Stomach (tissue), 9 donors: ENCODE results near the gene AMER3. TPM values are rescaled to one million over a fixed set of nuclear protein-coding genes. Genes with fewer than 3 reads are reported as not detected.
A peak's percentile ranks its signal among the peaks of the same experiment; 100 is the strongest.

Experiments
- DNase-seq, 2 donors: peaks; one replicate each; pipeline versions ENCODE4 v3.0.0 to v3.0.0-alpha.2; 2013 to 2019
- H3K27ac ChIP-seq, 5 donors: fragments of 200-600 bp in 4 of 5; sonication (generic) in 4 of 5; one replicate each; pipeline ENCODE4 v1.5.1; 2013 to 2019; ENCODE audit warnings: mild to moderate bottlenecking in 1 of 5, moderate library complexity in 1 of 5
- H3K27me3 ChIP-seq, 3 donors: fragments of 200-600 bp; sonication (generic); one replicate each; pipeline ENCODE4 v1.5.1; 2017 to 2019; ENCODE audit warnings: mixed run types in 1 of 3
- H3K36me3 ChIP-seq, 4 donors: fragments of 200-600 bp; sonication (generic); 1 replicate in 3 of 4; 2 replicates in 1 of 4; pipeline ENCODE4 v1.5.1; 2016 to 2019
- H3K4me1 ChIP-seq, 4 donors: fragments of 200-600 bp; sonication (generic); one replicate each; pipeline ENCODE4 v1.5.1; 2016 to 2019
- H3K4me3 ChIP-seq, 4 donors: fragments of 200-600 bp; sonication (generic) in 3 of 4; one replicate each; pipeline ENCODE4 v1.5.1; 2016 to 2019; ENCODE audit warnings: mild to moderate bottlenecking in 1 of 4
- H3K9me3 ChIP-seq, 4 donors: fragments of 200-600 bp; sonication (generic); one replicate each; pipeline ENCODE4 v1.5.1; 2016 to 2019
- CTCF ChIP-seq, 7 experiments: fragments of 450-650 bp in 4 of 7; fragments of 200-600 bp in 3 of 7; sonication (generic) in 3 of 7; IDR thresholded peaks; one replicate each; pipeline ENCODE4 v1.5.1; 2016 to 2019; ENCODE audit warnings: antibody characterized with exemption in 7 of 7, control low read depth in 2 of 7, mild to moderate bottlenecking in 1 of 7
- EP300 ChIP-seq: sonication (generic); formaldehyde crosslinking; IDR thresholded peaks from one replicate; pipeline ENCODE4 v1.6.1; 2017; ENCODE audit warnings: antibody characterized with exemption
- POLR2A ChIP-seq, 4 donors: fragments of 450-650 bp; IDR thresholded peaks; one replicate each; pipeline ENCODE4 v1.6.1; 2016; ENCODE audit warnings: antibody characterized with exemption in 4 of 4, control low read depth in 2 of 4, mild to moderate bottlenecking in 1 of 4, moderate library complexity in 1 of 4
- POLR2AphosphoS5 ChIP-seq, 3 donors: sonication (generic); formaldehyde crosslinking; IDR thresholded peaks; one replicate each; pipeline ENCODE4 v1.6.1; 2016; ENCODE audit warnings: antibody characterized with exemption in 3 of 3
- WGBS, 5 donors: extraction: QIAGEN DNeasy Blood & Tissue Kit in 3 of 5; methylation state at CpG; one replicate each; pipeline versions ENCODE4 v1.1.5 to v1.1.7; 2013 to 2018; 5-methylcytosine and 5-hydroxymethylcytosine counted together
- intact Hi-C: fragments of 100-400 bp; cut with DNase I; formaldehyde crosslinking; loops from one replicate; pipeline ENCODE4 v1.15.1; 2023; ENCODE audit warnings: low total_unique reads
- polyA plus RNA-seq, 3 donors: library from polyadenylated mRNA; stranded (reverse); fragments of 200-250 nt; gene quantifications; one replicate each; pipeline ENCODE4 v1.2.3, GENCODE V29; 2013
- total RNA-seq, 5 donors: library from RNA; depleted of rRNA; stranded (reverse); fragments of >200 nt; gene quantifications; one replicate each; pipeline versions ENCODE4 v1.1.0 to v1.2.3, GENCODE V29; 2014 to 2016
- donor health status: healthy with polysubstance abuse.
- donor health status: Bipolar disorder and iron deficiency.
- donor health status: healthy.

Gene AMER3
- total and polyA plus RNA-seq, 8 donors, result 0.08 to 0.61 (median 0.50) TPM; not detected in 2

- Histone ChIP-seq H3K27ac (no peak overlapping the region), H3K27me3 (peaks cover 0 to 11% (median 2%) of the 10 kb centered on the region in 3 donors), H3K4me3 (no peak overlapping the region), H3K4me1 (no peaks in the 10 kb centered on the region), H3K36me3 (no peaks in the 10 kb centered on the region), H3K9me3 (no peaks in the 10 kb centered on the region)
- intact Hi-C loops, result no loop called here
- TF ChIP-seq EP300, result no peak
- no peak for TF ChIP-seq POLR2A (IDR thresholded peaks at IDR 0.05)
- no peak for TF ChIP-seq CTCF (IDR thresholded peaks at IDR 0.05)
- TF ChIP-seq POLR2AphosphoS5 (IDR thresholded peaks at IDR 0.05), result no peak
- WGBS, 5 donors, result 80 to 95% (median 90%) methylated on average over 9 of the region's 9 CpGs
- no peak for DNase-seq
These were observed 23.4 kb downstream of the AMER3 start for GRCh38 chr2:130778781-130779180.

GRCh38 chr2:130785466-130786055 is 30.2 kb downstream of the AMER3 start:
- intact Hi-C loops, result no loop called here
- peak in 1 of 2 donors; percentile 35 for DNase-seq
- no peaks in the 10 kb centered on the region for H3K9me3 ChIP-seq
- H3K27me3 ChIP-seq, result peaks cover 0 to 20% (median 0%) of the 10 kb centered on the region in 3 donors
- H3K27ac ChIP-seq, result no peak overlapping the region
- WGBS, 5 donors, result 73 to 84% (median 82%) methylated on average over 12 of the region's 12 CpGs
- H3K4me1 ChIP-seq, result no peaks in the 10 kb centered on the region
- TF ChIP-seq POLR2AphosphoS5 (IDR thresholded peaks at IDR 0.05) (no peak), EP300 (no peak), CTCF (IDR thresholded peaks at IDR 0.05) (no peak), POLR2A (IDR thresholded peaks at IDR 0.05) (no peak)
- no peak overlapping the region for H3K4me3 ChIP-seq
- no peaks in the 10 kb centered on the region for H3K36me3 ChIP-seq

GRCh38 chr2:130786076-130786475 is 30.7 kb downstream of the AMER3 start:
- intact Hi-C loops, result no loop called here
- no peaks in the 10 kb centered on the region for H3K36me3 ChIP-seq
- TF ChIP-seq EP300 (no peak), CTCF (IDR thresholded peaks at IDR 0.05) (no peak), POLR2A (IDR thresholded peaks at IDR 0.05) (no peak), POLR2AphosphoS5 (IDR thresholded peaks at IDR 0.05) (no peak)
- 87 to 94% (median 92%) methylated on average over 6 of the region's 6 CpGs for WGBS, 5 donors
- H3K4me3 ChIP-seq, result no peak overlapping the region
- DNase-seq, result no peak
- peaks cover 0 to 15% (median 0%) of the 10 kb centered on the region in 3 donors for H3K27me3 ChIP-seq
- no peaks in the 10 kb centered on the region for H3K9me3 ChIP-seq
- peaks cover 0 to 3% (median 0%) of the 10 kb centered on the region in 4 donors for H3K4me1 ChIP-seq
- no peak overlapping the region for H3K27ac ChIP-seq

GRCh38 chr2:130787841-130788240 is 32.5 kb downstream of the AMER3 start:
- Histone ChIP-seq H3K9me3 (no peaks in the 10 kb centered on the region), H3K4me3 (no peak overlapping the region), H3K36me3 (no peaks in the 10 kb centered on the region), H3K4me1 (peaks cover 0 to 10% (median 0%) of the 10 kb centered on the region in 4 donors), H3K27me3 (peaks cover 0 to 8% (median 0%) of the 10 kb centered on the region in 3 donors), H3K27ac (no peak overlapping the region)
- WGBS, 5 donors, result 84 to 90% (median 86%) methylated on average over 17 of the region's 17 CpGs
- intact Hi-C loops, result no loop called here
- TF ChIP-seq EP300, result no peak
- no peak for TF ChIP-seq CTCF (IDR thresholded peaks at IDR 0.05)
- TF ChIP-seq POLR2AphosphoS5 (IDR thresholded peaks at IDR 0.05), result no peak
- TF ChIP-seq POLR2A (IDR thresholded peaks at IDR 0.05), result no peak
- DNase-seq, result no peak
